ENCODE measurements around the gene MAN2B1.
A peak's percentile ranks its signal among the peaks of the same experiment; 100 is the strongest.

MAN2B1 gene

DNA sequence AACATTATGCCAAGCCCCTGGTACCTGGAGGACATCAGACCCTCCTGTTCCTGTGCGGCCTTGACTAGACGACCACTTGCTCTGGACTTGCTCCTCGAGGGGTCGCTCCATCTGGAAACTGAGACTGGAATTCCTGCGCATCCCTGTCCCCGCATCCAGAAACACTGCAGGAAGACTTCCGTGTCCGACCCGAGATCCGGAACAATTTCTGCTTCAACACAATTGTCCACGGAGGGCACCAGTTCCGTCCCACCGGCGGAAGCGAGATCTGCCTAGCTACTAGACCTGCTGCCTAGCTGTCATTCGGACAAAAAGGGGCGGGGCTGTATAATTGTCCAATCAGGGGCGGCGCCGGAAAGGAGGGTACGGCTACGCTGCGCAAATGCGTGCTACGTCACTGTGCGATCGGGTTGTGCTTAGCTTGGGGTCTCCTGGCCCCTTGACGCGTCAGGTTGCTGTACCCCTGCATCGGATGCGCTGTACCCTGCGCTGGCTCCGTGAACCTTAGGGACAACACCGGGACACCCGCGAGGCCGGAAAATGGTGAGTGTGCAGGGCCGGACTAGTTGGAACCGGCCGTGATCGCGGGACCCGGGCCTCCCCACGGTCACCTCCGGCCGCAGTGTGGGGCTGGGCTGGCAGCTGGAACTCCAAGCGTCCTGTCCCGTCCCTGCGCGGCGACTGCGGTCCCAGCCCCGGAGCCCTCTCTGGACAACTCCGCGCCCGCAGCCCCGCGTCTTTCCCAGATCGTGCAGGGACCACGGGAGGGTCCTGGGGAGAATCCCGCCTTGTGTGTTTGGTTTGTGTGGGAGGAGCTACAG is 55.8 kb downstream of the MAN2B1 start, which contains the start of the genes ZNF490 and ZNF791:
TSS of gene ZNF490 (minus strand) at position 274 of the 821 bp plus-strand sequence. CDS start at position 141, 133 bp downstream.
TSS of gene ZNF791 (plus strand) at position 381 of the 821 bp plus-strand sequence. CDS start at position 541, 160 bp downstream.
- DNase-seq: peak; percentile 90

DNA sequence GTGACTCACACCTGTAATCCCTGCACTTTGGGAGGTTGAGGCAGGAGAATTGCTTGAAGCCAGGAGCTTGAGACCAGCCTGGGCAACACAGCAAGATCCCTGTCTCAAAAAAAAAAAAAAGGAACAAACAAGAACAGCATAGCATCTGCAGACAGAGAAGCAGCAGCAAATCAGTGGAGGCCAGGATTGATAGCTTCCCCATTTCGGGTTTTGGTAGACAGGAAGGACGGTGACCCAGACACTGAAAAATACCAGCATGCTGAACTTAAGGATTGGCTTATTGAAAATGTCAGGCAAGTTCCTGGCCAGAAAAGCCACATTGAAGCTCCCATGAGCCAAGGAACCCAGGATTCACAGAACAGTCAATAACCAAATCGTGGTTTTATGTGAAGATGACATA is 58.9 kb downstream of the MAN2B1 start:
- DNase-seq: no peak

DNA sequence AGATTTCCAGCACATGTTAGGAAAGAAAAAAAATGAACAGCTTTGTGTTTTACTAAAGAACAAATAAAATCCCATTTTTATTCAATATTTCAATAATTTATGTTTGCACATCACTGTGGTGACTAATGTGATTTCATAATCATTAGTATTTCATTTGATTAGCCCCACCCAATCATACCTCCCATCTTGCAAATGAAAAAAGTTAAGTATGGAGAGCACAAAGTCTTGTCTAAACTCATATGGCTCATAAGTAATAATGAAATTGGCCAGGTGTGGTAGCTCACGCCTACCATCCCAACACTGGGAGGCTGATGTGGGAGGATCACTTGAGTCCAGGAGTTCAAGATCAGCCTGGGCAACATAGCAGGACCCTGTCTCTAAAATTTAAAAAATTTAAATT is 59.7 kb downstream of the MAN2B1 start:
- DNase-seq: no peak

DNA sequence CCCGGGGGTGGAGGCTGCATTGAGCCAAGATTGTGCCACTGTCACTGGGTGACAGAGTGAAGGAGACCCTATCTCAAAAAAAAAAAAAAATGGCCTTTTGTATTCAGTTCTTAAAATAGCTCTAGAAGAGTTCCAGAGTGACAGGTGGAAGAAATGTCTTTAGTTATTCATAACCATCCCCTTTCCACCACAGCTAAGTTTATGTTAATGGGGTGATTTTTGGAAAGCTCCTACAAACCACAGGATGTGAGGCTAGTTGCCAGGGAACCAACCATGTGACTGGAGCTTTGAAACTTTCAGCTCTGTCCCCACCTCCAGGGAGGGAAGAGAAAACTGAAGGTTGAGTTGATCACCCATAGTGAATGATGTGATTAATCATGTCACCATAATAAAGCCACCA is 62.8 kb downstream of the MAN2B1 start:
- no peak for DNase-seq

DNA sequence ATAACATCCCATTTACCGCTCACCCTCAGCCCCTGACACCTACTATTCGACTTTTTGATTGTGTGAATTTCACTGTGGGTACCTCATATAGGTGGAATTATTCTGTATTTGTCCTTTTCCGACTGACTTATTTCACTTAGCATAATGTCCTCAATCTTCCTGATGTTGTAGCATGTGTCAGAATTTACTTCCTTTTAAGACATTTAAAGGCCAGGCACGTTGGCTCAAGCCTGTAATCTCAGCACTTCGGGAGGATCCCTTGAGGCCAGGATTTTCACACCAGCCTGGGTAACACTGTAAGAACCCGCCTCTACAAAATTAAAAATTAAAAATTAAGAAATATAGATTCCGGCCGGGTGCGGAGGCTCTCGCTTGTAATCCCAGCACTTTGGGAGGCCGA is 68.9 kb downstream of the MAN2B1 start:
- no peak for DNase-seq

DNA sequence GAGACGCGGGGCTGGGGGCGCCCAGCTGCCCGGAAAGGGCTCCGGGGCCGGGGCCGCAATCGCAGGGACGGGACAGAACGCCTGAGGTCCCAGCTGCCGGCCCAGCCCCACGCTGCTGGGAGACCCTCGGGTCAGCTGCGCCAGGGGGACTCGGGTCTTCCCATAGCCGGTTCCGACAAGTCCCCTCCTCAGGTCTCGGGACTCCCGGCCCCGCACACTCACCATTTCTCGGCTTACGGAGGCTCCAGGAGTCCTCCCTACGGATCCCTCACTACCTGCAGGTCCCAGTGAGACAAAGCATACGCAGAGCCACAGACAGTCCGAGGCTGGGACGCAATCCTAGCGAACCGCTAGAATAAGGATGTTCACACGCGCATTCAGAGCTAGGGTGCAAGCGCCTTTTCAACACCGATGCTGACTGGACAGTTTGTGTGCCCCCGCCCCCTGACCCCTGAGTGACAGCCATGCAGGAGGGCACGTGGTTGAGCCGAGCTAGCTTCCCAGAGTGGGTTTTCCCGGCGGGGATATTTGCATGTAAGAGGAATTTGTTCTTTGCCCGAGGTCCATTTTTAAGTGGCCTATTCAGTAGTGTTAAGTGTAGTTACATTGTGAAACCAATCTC is 69.5 kb downstream of the MAN2B1 start:
- no peak for DNase-seq

Data from activated CD4-positive, alpha-beta T cell treated with anti-CD3 and anti-CD28 coated beads for 1 hour (primary cell).